GM19193 (cell line): ENCODE measurements around the gene DEPDC1B.

Source experiments
- POLR2A ChIP-seq: IDR thresholded peaks from 4 replicates; pipeline ENCODE4 v1.6.1; 2011; ENCODE audit not compliant: insufficient read depth, insufficient read length; ENCODE audit errors: extremely low read depth

Gene DEPDC1B

DNA sequence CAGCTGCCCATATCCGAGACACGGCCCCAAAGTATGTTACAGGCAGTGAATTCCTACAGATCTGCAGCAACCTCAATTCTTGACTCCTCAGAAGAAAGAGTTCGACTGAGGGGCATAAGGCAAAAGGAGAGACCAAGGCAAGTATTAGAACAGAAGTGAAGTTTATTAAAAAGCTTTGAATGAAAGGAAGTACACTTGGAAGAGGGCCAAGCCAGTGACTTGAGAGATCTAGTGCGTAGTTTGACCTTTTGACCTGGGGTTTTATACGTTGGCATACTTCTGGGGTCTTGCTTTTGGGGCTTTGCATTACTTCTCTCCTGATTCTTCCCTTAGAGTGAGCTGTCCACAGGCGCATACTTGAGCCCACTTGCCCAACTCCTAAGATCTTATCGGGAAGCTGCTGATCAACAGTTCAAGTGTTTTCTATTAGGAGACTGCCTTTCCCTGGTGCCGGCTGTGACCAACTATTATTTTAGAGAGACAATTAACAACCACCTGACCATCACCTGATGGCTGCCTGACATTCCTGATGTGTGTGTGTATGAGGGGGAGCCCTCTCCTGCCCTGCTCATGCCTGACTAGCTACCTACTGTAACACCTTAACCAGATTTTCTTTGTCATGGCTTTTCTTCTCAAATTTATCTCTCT is 1.5 kb upstream of the DEPDC1B start:
- no peak for TF ChIP-seq POLR2A

DNA sequence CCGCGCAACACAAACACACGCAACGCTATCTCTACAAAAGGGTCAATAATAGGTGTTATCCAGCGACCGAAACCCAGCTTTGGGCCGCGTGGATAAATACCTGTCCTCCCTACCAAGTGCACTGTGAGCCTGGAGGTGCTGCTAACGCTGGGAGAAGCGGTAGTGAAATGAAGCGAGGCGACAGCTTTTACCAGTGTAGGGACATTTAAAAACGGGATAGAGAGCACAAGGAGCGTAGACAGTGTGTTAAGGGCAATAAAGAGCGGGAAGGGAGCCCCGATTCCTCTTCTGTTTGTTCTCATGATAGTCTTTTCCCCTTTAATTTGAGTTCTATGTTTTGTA is 421 bp upstream of the DEPDC1B start:
- TF ChIP-seq POLR2A: no peak

DNA sequence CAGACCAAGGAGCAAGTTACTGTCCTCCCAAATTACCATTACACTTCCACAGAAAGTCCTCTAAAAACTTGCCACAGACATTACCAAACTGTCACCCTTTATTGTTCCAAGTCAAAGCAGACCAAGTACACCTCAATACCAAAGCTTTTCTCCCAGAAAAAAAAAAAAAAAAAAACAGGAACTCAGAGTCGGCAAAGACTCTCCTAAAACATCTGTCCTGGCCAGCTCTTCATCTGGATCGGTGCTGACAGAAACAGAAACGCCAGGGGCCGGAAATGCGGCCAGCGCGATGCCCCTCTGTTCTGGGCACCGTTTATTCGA is 718 bp downstream of the DEPDC1B start:
- no peak for TF ChIP-seq POLR2A

DNA sequence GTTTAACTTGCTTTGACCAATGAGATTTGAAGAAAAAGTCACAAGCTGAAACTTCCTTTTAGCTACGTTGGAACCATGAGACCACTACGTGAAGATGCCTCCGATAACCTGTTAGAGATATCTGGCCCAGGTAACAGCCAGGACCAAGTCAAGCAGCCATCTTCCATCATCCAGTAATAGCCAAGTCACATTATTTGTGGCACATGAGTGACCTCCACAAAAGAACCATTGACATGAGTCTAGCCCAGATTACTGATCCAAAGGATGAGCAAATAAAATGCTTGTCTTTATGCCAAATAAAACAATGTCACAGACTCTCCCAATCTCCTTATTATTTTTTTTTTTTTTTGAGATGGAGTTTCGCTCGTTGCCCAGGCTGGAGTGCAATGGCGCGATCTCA is 1.6 kb downstream of the DEPDC1B start:
- no peak for TF ChIP-seq POLR2A

DNA sequence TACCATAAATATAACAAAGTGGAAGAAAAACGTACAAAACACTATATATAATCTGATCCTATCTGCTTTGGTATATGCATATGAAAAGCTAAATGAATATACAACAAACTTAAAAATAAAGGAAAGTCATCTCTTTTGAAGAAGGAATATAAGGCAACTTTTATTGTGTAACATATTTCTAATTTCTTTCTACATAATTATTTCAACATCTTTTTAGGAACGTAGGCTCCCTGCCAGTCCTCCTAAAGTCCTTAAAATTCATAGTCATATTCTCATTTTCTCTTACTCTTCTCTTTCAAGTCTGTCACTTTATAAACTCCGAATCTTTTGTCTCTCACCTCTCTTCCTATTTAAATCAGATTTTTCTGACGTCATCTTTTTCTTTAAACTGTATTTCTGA is 9.6 kb downstream of the DEPDC1B start:
- no peak for TF ChIP-seq POLR2A

DNA sequence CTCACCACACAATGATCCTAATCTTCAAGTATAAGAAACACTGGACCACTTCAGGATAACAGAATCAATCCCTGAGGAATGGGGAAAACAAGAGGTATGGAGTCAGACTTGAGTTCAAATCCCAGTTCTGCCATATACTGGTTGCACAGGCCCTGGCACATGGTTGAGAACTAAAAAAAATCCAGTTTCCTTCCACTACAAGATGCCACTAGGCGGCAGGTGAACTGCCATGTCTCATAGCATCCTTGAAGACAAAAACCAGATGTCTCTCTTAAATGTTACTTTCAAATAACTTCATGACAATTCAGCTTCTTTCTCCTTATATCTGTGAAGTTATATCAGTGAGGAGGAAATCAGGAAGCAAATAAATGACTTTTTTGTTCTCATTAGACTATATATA is 11.0 kb downstream of the DEPDC1B start:
- no peak for TF ChIP-seq POLR2A

DNA sequence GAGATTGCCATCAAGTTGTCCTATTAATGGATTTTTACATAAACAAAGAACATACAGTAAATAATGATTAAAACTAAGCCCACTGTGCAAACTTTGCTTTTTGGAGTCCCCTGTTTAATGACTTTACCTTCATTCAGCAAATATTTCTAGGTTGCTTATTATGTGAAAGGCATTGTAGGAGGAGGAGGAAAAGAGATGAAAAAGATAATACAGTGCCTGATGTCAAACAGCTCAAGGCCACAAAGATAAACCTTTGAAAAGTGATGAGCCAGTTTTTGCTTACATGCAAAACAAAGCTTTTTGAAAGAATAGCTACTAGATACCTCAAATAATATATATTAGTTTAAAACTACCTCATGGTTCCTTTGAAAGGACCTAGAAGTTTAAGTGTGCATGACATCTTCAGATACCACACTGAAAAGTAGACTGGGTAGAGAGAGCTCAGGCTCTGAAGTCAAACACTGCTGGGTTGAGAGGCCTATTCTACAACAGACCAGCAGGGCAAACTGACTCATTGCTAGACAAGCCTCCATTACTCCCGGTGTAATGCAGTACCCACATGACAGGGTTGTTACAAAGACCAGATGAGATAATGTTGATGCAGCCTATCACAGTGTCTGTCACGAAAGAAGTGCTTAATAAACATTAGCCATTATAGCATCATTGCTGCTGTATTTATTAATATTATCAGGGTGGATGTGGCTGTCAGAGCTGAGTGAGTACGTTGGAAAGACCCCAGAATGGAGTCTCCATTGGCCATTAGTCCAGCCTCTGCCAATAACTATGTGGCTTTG is 11.8 kb downstream of the DEPDC1B start:
- TF ChIP-seq POLR2A: no peak

DNA sequence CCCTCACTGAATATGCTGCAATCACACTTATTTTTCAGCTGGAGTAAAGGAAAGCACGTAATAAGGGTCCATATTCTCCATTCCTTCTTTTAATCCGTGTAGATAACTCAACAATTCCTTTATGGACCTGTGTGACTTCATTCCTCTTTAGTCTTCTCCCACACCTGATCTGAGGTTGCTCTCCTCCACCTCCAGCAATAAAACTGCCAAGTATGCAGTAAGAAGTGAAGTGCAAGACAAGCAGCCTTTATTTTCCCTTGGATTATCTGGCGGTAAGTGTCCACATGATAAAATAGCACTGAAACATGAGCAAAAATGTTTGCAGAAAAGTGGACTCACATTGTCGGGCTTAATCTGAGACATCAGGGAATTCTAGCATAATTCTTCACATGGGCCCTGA is 13.8 kb downstream of the DEPDC1B start:
- TF ChIP-seq POLR2A: no peak

DNA sequence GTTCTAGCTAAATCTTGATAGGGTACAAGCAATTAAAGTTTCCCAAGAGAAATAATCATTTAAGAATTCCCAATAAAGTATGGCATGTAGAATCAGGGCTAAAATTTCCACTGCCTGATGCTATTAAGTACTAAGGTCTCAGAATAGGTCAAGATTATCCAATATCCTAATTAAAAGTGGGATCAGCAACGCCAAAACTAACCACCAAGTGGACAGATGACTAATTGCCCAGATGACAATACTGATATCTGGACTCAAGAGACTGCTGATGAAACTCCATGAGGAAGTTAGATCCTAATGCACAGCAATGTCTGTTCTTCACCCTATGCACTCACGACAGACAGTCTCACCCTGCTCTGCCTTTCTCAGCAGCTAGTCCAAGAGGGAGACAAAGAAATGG is 14.3 kb downstream of the DEPDC1B start:
- TF ChIP-seq POLR2A: no peak

DNA sequence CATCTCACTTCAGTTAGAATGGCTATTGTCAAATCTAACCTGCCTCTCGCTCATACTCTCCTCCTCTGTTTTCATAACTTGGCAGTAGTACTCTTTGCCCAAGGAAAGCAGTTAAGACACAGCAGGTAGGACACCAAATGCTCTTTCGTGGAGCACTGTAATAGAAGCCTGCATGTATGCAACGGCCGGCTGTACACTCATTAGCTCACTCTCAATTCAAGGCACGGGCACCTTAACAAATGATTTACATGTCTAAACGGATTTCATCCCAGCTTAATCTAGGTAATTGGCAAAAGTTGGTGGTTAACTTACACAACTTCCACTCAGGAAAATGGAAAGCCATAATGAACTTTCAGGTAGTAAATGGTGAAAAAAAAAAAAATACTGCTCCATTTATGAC is 14.9 kb downstream of the DEPDC1B start:
- no peak for TF ChIP-seq POLR2A

DNA sequence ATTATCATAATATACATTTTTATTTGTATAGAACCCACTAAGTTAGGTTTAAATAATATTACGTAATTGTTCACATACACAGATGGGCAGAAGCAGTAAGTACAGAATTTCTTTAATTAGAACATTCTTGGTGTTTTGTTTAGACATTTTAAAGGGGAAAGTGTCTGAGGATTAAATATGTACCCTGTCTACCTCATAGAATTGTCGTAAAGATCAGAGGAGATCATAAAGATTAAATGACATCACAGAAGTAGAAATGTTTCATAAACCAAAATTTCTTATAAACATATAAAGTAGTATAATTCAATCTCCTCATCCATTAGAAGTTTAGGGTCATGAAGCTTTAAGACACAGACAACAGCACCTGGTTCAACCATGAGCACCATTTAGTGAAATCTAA is 20.1 kb downstream of the DEPDC1B start:
- no peak for TF ChIP-seq POLR2A

DNA sequence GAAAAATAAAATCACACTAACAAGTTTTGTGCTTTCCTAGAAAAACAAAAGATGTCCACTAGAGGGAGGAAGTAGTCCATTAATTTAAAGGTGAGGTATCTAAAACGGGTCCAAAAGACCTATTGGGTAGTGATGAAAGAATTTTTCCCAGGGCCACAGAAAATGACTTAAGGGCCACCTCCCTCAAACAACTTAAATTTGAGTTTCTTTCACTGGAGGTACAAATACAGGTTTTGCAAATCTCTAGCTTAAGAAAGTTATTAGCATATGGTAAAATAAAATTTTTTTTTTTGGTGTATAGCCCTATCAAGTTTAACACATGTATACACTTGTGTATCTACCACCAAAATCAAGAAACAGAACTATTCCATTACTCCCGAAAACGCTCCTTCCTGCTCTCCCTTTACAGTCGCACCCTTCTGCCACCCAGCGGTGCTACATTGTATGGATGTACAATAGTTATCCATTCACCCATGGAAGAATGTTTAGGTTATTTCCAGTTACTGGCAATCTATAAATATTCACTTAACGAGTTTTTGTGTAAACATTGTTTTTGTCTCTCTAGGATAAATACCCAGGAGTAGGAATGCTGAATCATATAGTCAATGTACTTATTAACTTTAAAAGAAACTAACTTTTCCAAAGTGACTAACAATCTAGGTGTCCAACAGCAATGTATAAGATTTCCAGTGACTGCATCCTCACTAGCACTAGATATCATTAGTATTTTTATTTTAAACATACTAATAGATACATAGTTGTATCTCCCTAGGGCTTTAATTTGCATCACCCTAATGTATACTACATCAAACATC is 21.9 kb downstream of the DEPDC1B start:
- no peak for TF ChIP-seq POLR2A

DNA sequence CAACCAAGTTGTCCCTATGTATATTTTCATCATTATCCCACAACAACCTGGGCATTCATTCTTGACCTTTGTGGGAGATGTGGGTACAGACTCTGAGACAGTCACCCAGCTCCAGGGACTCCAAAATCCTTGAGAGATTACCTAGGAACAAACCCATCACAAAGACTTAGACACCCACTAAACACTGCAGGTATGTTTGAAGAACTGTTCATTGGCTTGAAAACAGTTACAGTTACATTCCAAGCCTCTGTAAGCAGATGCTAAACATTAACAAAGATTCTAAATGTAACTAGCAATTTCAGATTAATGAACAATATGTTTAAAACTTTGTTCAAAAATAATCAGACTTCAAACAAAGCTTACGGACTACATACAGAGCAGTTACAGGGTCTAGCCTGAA is 24.7 kb downstream of the DEPDC1B start:
- TF ChIP-seq POLR2A: no peak

DNA sequence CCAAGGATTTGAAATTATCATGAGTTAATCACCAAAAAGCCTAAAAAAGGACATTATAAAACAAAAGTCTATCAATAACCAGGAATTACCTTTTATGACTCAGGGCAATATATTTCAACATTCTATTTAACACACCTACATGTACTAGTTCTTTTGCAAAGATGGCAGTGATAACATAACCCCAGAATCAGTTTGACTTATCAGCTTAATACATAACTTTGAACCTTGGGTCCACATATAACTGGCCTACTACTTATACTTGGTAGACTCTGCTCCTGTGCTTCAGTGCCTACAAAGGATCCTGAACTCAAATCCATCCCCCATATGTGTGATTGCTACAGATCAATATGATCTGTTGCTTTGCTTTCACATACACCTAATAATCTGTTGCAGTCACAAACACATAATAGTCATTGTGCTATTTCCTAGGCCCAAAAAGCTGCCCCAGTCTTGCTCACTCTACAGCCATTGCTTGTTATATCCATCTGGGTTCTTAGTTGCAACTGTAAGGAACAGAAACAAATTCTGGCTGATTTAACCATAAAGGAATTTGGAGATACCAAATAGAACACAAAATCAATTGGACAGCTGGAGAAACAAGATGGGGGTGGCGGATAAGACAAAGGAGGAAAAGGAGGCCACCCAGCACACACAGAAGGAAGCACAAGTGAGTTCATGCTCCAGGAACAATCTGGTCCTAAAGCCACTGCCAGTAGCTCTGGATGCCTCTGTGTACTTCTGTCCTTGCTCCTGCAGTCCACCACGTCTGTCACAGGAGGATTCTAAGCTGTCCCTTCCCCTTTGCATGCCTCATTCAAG is 25.5 kb downstream of the DEPDC1B start:
- TF ChIP-seq POLR2A: no peak

DNA sequence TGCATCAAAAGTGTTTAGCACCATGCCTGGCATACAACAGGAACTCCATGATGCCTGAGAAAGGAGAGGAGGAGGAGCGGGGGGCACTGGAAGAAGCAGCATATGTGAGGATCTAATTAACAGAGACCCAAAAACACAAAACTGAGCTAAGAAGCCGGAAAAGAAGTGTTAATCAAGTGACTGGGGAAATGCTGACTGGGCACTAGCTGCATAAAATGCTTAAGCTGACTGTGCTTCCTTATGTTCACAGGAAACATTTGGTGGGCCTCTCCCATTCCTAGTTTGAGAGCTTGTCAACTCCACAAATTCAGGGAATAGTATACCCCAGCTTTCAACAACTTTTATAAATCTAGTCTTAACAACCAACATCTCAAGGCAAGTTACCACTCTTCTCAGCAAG is 26.6 kb downstream of the DEPDC1B start:
- TF ChIP-seq POLR2A: no peak
